Tibial artery (tissue), 4 donors: Measurements from ENCODE around the gene GALNT2.
A peak's percentile ranks its signal among the peaks of the same experiment; 100 is the strongest.

Experiments used
- DNase-seq, 2 donors: peaks; one replicate each; pipeline ENCODE4 v3.0.0-alpha.2; 2019
- H3K27ac ChIP-seq, 2 donors: fragments of 200-600 bp; sonication (generic) in 1 of 2; 1 replicate in 1 of 2; 2 replicates in 1 of 2; pipeline ENCODE4 v1.5.1; 2018 to 2019; ENCODE audit warnings: mild to moderate bottlenecking in 1 of 2
- H3K27me3 ChIP-seq, 2 donors: fragments of 200-600 bp; sonication (generic) in 1 of 2; one replicate each; pipeline versions ENCODE4 v1.5.1 to v1.6.0; 2016 to 2019
- H3K36me3 ChIP-seq, 3 donors: fragments of 200-600 bp; sonication (generic) in 2 of 3; one replicate each; pipeline ENCODE4 v1.5.1; 2016 to 2019; ENCODE audit warnings: mild to moderate bottlenecking in 2 of 3
- H3K4me1 ChIP-seq, 4 donors: fragments of 200-600 bp; sonication (generic) in 2 of 4; 1 replicate in 3 of 4; 2 replicates in 1 of 4; pipeline ENCODE4 v1.5.1; 2016 to 2019
- H3K4me3 ChIP-seq, 2 donors: fragments of 200-600 bp; sonication (generic) in 1 of 2; 1 replicate in 1 of 2; 2 replicates in 1 of 2; pipeline ENCODE4 v1.5.1; 2018 to 2019; ENCODE audit warnings: mild to moderate bottlenecking in 2 of 2
- H3K9me3 ChIP-seq, 3 donors: fragments of 200-600 bp; sonication (generic) in 1 of 3; one replicate each; pipeline ENCODE4 v1.5.1; 2016 to 2019
- intact Hi-C: fragments of 100-400 bp; cut with DNase I; formaldehyde crosslinking; loops from one replicate; pipeline ENCODE4 v1.15.0; 2023; ENCODE audit warnings: low total_unique reads
- TF ChIP-seq, protein P1 (sequence below), 2 experiments: fragments of 200-600 bp in 1 of 2; fragments of 450-650 bp in 1 of 2; IDR thresholded peaks; one replicate each; pipeline ENCODE4 v1.5.1; 2017 to 2019; ENCODE audit warnings: antibody characterized with exemption in 2 of 2, mild to moderate bottlenecking in 1 of 2, moderate library complexity in 1 of 2

The GALNT2 gene

DNA sequence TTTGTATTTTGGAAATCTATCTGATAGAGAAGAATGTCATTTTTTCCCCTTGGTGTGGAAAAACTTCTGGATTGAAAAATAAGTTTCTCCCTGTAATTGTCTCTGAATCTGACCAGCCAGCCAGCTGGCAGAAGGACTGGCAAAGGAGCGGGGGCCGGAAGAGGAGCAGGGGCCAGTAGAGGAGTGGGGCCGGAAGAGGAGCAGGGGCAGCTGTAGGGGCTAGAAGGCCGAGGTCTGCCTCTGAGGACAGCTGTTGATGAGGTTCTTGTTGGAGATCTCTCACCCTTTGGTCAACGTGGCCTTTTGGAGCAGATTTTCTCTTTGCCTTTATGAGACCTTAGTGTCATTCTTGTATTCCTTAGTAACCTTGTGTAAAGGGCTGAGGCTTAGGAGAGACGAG is 121.8 kb downstream of the GALNT2 start:
- TF ChIP-seq, protein P1, sequence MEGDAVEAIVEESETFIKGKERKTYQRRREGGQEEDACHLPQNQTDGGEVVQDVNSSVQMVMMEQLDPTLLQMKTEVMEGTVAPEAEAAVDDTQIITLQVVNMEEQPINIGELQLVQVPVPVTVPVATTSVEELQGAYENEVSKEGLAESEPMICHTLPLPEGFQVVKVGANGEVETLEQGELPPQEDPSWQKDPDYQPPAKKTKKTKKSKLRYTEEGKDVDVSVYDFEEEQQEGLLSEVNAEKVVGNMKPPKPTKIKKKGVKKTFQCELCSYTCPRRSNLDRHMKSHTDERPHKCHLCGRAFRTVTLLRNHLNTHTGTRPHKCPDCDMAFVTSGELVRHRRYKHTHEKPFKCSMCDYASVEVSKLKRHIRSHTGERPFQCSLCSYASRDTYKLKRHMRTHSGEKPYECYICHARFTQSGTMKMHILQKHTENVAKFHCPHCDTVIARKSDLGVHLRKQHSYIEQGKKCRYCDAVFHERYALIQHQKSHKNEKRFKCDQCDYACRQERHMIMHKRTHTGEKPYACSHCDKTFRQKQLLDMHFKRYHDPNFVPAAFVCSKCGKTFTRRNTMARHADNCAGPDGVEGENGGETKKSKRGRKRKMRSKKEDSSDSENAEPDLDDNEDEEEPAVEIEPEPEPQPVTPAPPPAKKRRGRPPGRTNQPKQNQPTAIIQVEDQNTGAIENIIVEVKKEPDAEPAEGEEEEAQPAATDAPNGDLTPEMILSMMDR (IDR thresholded peaks at IDR 0.05) = no peak
- no peak for DNase-seq
- Histone ChIP-seq H3K4me1 (peaks cover 0 to 50% (median 19%) of the 10 kb centered on the region in 4 donors), H3K27me3 (no peaks in the 10 kb centered on the region), H3K27ac (peak overlapping the region in 1 of 2 donors; percentile 7), H3K9me3 (no peaks in the 10 kb centered on the region), H3K4me3 (no peak overlapping the region), H3K36me3 (no peaks in the 10 kb centered on the region)
- intact Hi-C loops = no loop called here

DNA sequence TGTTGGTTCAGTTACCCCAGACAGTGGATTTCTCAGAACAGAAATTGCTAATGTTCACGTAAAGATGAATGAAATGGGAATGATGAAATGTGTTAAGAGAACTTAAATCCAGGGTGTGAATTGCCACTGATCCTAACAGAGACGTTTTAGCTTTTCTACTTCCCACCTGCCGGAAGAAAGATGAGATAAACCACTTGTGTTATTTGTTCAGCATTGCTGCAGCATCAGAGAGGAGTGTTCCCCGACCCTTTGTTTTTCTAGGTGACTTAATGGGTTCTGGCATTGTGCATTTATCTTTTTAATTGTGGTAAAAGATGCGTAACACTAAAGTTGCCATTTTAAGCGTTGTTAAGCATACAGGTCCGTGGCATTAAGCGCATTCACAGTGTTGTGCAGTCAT is 122.3 kb downstream of the GALNT2 start:
- Histone ChIP-seq H3K36me3 (no peaks in the 10 kb centered on the region), H3K27me3 (no peaks in the 10 kb centered on the region), H3K27ac (peak overlapping the region in 1 of 2 donors; percentile 7), H3K4me3 (no peak overlapping the region), H3K4me1 (peaks cover 0 to 50% (median 19%) of the 10 kb centered on the region in 4 donors), H3K9me3 (no peaks in the 10 kb centered on the region)
- TF ChIP-seq, protein P1 (IDR thresholded peaks at IDR 0.05) = no peak
- DNase-seq = no peak
- intact Hi-C loops = no loop called here

DNA sequence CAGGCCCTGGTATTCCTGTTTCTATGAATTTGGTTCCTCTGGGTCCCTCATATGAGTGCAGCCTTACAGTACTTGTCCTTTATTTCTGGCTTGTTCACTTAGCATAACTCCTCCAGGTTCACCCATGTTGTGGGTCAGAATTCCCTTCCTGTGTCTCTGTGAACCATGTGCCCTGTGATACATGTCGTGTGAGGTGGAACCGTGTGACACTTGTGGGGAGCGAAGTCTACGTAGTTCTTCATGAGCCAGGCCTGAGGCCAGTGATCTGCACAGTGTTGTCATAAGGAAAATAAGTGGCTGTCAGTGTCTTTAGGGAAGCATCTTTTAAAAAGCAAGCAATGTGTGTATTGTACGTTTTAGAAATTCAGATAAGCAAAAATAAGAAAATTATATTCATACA is 122.8 kb downstream of the GALNT2 start:
- TF ChIP-seq, protein P1 (IDR thresholded peaks at IDR 0.05) = no peak
- H3K4me3 ChIP-seq = no peak overlapping the region
- no peaks in the 10 kb centered on the region for H3K36me3 ChIP-seq
- no peaks in the 10 kb centered on the region for H3K9me3 ChIP-seq
- no peaks in the 10 kb centered on the region for H3K27me3 ChIP-seq
- no peak for DNase-seq
- H3K4me1 ChIP-seq = peaks cover 0 to 50% (median 19%) of the 10 kb centered on the region in 4 donors
- intact Hi-C loops = no loop called here
- peak overlapping the region; percentile 61 to 63 for H3K27ac ChIP-seq

DNA sequence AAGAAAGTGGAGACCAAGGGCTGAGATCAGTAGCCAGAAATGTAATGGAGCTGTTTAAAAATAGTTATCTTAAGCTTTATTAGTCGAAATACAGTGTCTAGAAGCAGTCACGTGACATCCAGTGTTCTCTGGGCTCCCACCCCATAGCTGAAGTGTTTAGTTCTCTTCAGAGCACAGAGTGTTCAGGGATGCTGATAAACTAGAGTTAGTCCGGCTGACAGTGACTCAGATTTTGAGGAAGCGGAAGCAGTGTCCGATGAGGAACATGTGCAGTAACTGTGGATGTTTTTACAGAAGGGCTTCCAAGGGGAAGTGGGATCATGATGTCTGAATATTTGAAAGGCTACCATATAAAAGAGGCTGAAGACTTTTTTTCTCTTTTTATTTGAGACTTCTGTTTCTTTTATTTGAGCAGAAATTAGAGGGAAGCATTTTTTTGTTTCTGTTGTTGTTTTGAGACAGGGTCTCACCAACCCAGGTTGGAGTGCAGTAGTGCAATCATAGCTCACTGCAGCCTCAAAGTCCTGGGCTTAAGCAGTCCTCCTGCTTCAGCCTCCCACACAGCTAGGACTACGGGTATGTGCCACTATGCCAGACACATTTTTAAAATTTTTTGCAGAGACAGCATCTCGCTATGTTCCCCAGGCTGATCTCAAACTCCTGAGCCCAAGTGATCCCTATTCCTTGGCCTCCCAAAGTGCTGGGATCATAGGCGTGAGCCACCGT is 124.2 kb downstream of the GALNT2 start:
- H3K9me3 ChIP-seq = no peaks in the 10 kb centered on the region
- intact Hi-C loops = no loop called here
- DNase-seq = peak; percentile 87 to 90
- no peaks in the 10 kb centered on the region for H3K27me3 ChIP-seq
- no peak overlapping the region for H3K4me3 ChIP-seq
- no peaks in the 10 kb centered on the region for H3K36me3 ChIP-seq
- TF ChIP-seq, protein P1 (IDR thresholded peaks at IDR 0.05) = no peak
- peak overlapping the region; percentile 61 to 63 for H3K27ac ChIP-seq
- H3K4me1 ChIP-seq = peaks cover 0 to 40% (median 12%) of the 10 kb centered on the region in 4 donors

DNA sequence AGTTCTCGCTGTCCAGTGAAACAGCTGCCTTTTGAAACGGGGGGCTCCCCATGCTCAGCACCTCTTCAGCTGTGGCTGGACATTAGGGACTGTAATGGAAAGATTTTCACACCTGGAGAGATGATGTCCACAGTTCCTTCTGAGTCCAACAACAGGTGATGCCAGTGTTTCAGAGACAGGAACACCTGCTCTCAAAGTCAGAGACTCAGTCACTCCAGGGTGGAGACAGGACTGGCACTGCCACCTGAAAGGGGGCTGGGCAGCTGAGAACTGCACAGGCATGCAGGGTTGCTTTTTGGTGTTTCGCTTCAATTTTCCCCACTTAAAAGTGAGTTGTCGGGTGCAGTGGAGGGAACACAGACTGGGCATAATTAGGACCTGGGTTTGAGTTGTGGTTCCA is 124.8 kb downstream of the GALNT2 start:
- DNase-seq = no peak
- intact Hi-C loops = no loop called here
- Histone ChIP-seq H3K4me1 (peaks cover 0 to 33% (median 11%) of the 10 kb centered on the region in 4 donors), H3K9me3 (no peaks in the 10 kb centered on the region), H3K27ac (peak overlapping the region; percentile 61 to 63), H3K27me3 (no peaks in the 10 kb centered on the region), H3K4me3 (no peak overlapping the region), H3K36me3 (no peaks in the 10 kb centered on the region)
- TF ChIP-seq, protein P1 (IDR thresholded peaks at IDR 0.05) = no peak
